ENCODE results near the gene TENM3.

- no peak for TF ChIP-seq POLR2A (IDR thresholded peaks at IDR 0.05; ENCODE audit: low read depth, low read length)
- TF ChIP-seq, protein P1, sequence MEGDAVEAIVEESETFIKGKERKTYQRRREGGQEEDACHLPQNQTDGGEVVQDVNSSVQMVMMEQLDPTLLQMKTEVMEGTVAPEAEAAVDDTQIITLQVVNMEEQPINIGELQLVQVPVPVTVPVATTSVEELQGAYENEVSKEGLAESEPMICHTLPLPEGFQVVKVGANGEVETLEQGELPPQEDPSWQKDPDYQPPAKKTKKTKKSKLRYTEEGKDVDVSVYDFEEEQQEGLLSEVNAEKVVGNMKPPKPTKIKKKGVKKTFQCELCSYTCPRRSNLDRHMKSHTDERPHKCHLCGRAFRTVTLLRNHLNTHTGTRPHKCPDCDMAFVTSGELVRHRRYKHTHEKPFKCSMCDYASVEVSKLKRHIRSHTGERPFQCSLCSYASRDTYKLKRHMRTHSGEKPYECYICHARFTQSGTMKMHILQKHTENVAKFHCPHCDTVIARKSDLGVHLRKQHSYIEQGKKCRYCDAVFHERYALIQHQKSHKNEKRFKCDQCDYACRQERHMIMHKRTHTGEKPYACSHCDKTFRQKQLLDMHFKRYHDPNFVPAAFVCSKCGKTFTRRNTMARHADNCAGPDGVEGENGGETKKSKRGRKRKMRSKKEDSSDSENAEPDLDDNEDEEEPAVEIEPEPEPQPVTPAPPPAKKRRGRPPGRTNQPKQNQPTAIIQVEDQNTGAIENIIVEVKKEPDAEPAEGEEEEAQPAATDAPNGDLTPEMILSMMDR (IDR thresholded peaks at IDR 0.05; ENCODE audit: extremely low read depth in 1 of 2, insufficient read depth in 1 of 2, low read depth in 1 of 2, low read length in 2 of 2): no peak
- no peak for TF ChIP-seq POLR2AphosphoS5 (IDR thresholded peaks at IDR 0.05; ENCODE audit: insufficient read depth, low read depth, low read length)
- no peak for TF ChIP-seq EZH2 (IDR thresholded peaks at IDR 0.05; ENCODE audit: borderline replicate concordance, low read depth, low read length, severe bottlenecking)
- no peak for TF ChIP-seq FOS (IDR thresholded peaks at IDR 0.05; ENCODE audit: borderline replicate concordance, insufficient read depth, low read length)
- TF ChIP-seq GATA2 (IDR thresholded peaks at IDR 0.05; ENCODE audit: insufficient read depth, insufficient read length, low read depth, low read length): no peak
These were observed 321.6 kb downstream of the TENM3 start for GRCh38 chr4:182564724-182565369.
